H1 (cell line): ENCODE measurements around the gene TNRC6A. TPM values are rescaled to one million over a fixed set of nuclear protein-coding genes. Genes with fewer than 3 reads are reported as not detected.

ENCODE experiments used
- CTCF ChIA-PET: fragments of 300-600 bp; sonication (Branson Sonifier 250); formaldehyde crosslinking; loops from one replicate; lab custom pipeline; 2021; ENCODE audit not compliant: partially characterized antibody; lab: Charles Lee
- POLR2A ChIA-PET: fragments of 300-600 bp; sonication (Branson Sonifier 250); formaldehyde crosslinking; loops from one replicate; lab custom pipeline; 2021; ENCODE audit warnings: inconsistent platforms; ENCODE audit not compliant: partially characterized antibody; lab: Charles Lee
- DNase-seq, 2 experiments: peaks; one replicate each; pipeline versions ENCODE4 v3.0.0 to v3.0.0-alpha.2; 2010 to 2022; ENCODE audit warnings: low spot score in 2 of 2, low read depth in 1 of 2, mixed read lengths in 1 of 2
- FAIRE-seq: peaks from 2 replicates; lab custom pipeline; 2011; peaks lifted over from hg19 to GRCh38; lab: Jason Lieb, UNC
- H2AFZ ChIP-seq: 2 replicates; pipeline ENCODE4 v1.8.1; 2012; ENCODE audit warnings: low read length, inconsistent platforms
- H2AK5ac ChIP-seq: 2 replicates; pipeline ENCODE4 v1.6.1; 2013; ENCODE audit warnings: low read depth, low read length
- H2BK120ac ChIP-seq: replicated peaks from 2 replicates; pipeline ENCODE3; 2013; ENCODE audit warnings: low read depth, low read length, inconsistent platforms
- H2BK12ac ChIP-seq: 2 replicates; pipeline ENCODE4 v1.6.1; 2013; ENCODE audit warnings: low read depth, low read length
- H2BK15ac ChIP-seq: 2 replicates; pipeline ENCODE4 v1.6.1; 2013; ENCODE audit warnings: low read length
- H2BK20ac ChIP-seq: 2 replicates; pipeline ENCODE4 v1.6.1; 2013; ENCODE audit warnings: low read length
- H2BK5ac ChIP-seq: 2 replicates; pipeline ENCODE4 v1.6.1; 2013; ENCODE audit warnings: low read depth, low read length
- H3K14ac ChIP-seq: 2 replicates; pipeline ENCODE4 v1.6.1; 2013; ENCODE audit warnings: inconsistent platforms; ENCODE audit not compliant: insufficient read length
- H3K18ac ChIP-seq: 2 replicates; pipeline ENCODE4 v1.6.1; 2013; ENCODE audit warnings: low read length; ENCODE audit errors: extremely low read depth
- H3K23ac ChIP-seq: 2 replicates; pipeline ENCODE4 v1.6.1; 2013; ENCODE audit warnings: inconsistent platforms; ENCODE audit not compliant: insufficient read length
- H3K23me2 ChIP-seq: 2 replicates; pipeline ENCODE4 v1.6.1; 2013; ENCODE audit warnings: low read depth, low read length
- H3K27ac ChIP-seq: 2 replicates; pipeline ENCODE4 v1.6.1; 2011; ENCODE audit warnings: low read depth, low read length, inconsistent platforms
- H3K27me3 ChIP-seq, 4 experiments: replicated peaks in 1 of 4; 1 replicate in 1 of 4; 2 replicates in 3 of 4; pipeline versions ENCODE4 v1.6.1 to v1.8.1; 2011 to 2013; ENCODE audit warnings: low read length in 3 of 4, mild to moderate bottlenecking in 3 of 4, inconsistent platforms in 2 of 4, mixed read lengths in 2 of 4, moderate library complexity in 1 of 4; ENCODE audit not compliant: control insufficient read depth in 3 of 4, insufficient read depth in 3 of 4; ENCODE audit errors: extremely low read depth in 1 of 4
- H3K36me3 ChIP-seq, 4 experiments: 2 replicates each; pipeline versions ENCODE4 v1.6.1 to v1.8.1; 2011 to 2013; ENCODE audit warnings: mild to moderate bottlenecking in 4 of 4, low read length in 3 of 4, moderate library complexity in 2 of 4, control low read depth in 1 of 4, inconsistent platforms in 1 of 4; ENCODE audit not compliant: insufficient read depth in 4 of 4, control insufficient read depth in 2 of 4
- H3K4ac ChIP-seq: replicated peaks from 2 replicates; pipeline ENCODE3; 2013; ENCODE audit warnings: low read length, low read depth, mixed read lengths, inconsistent platforms; ENCODE audit not compliant: insufficient read length
- H3K4me1 ChIP-seq, 4 experiments: replicated peaks in 1 of 4; 1 replicate in 1 of 4; 2 replicates in 3 of 4; pipeline versions ENCODE4 v1.6.1 to v1.8.1; 2011 to 2013; ENCODE audit warnings: low read length in 3 of 4, inconsistent platforms in 2 of 4, mixed read lengths in 1 of 4; ENCODE audit not compliant: insufficient read depth in 4 of 4, control insufficient read depth in 3 of 4
- H3K4me2 ChIP-seq, 2 experiments: 2 replicates each; pipeline versions ENCODE4 v1.6.1 to v1.8.1; 2011 to 2013; ENCODE audit warnings: low read depth in 2 of 2, low read length in 2 of 2, control low read depth in 1 of 2, inconsistent platforms in 1 of 2, mild to moderate bottlenecking in 1 of 2; ENCODE audit not compliant: insufficient read depth in 1 of 2
- H3K4me3 ChIP-seq, 4 experiments: fragments of 200-600, 300-600 bp in 1 of 4; sonication (generic), shearing (Covaris generic), sonication (Bioruptor Twin) in 1 of 4; 2 replicates each; pipeline versions ENCODE4 v1.5.1 to v1.8.1; 2011 to 2016; ENCODE audit warnings: low read length in 4 of 4, low read depth in 3 of 4, control low read depth in 2 of 4, inconsistent platforms in 2 of 4, mild to moderate bottlenecking in 2 of 4, mixed read lengths in 1 of 4, moderate library complexity in 1 of 4; ENCODE audit not compliant: insufficient read depth in 2 of 4; ENCODE audit errors: extremely low read depth in 1 of 4
- H3K56ac ChIP-seq: replicated peaks from 2 replicates; pipeline ENCODE3; 2013; ENCODE audit warnings: low read depth, mild to moderate bottlenecking, mixed read lengths, low read length, inconsistent platforms; ENCODE audit not compliant: insufficient read length
- H3K79me1 ChIP-seq: 2 replicates; pipeline ENCODE4 v1.6.1; 2013; ENCODE audit warnings: low read depth, low read length, control low read depth
- H3K79me2 ChIP-seq, 2 experiments: 2 replicates each; pipeline versions ENCODE4 v1.6.1 to v1.8.1; 2012 to 2013; ENCODE audit warnings: low read length in 2 of 2, mild to moderate bottlenecking in 2 of 2, inconsistent platforms in 1 of 2; ENCODE audit not compliant: insufficient read depth in 2 of 2, control insufficient read depth in 1 of 2
- H3K9ac ChIP-seq, 4 experiments: replicated peaks in 1 of 4; 1 replicate in 1 of 4; 2 replicates in 3 of 4; pipeline versions ENCODE4 v1.6.1 to v1.8.1; 2011 to 2013; ENCODE audit warnings: low read depth in 3 of 4, low read length in 3 of 4, control low read depth in 2 of 4, mild to moderate bottlenecking in 2 of 4, moderate library complexity in 2 of 4, inconsistent platforms in 1 of 4; ENCODE audit errors: extremely low read depth in 1 of 4
- H3K9me3 ChIP-seq, 2 experiments: 2 replicates each; pipeline versions ENCODE4 v1.6.1 to v1.8.1; 2012 to 2013; ENCODE audit warnings: mild to moderate bottlenecking in 2 of 2, moderate library complexity in 2 of 2, control low read depth in 1 of 2, inconsistent platforms in 1 of 2, low read depth in 1 of 2, low read length in 1 of 2, mixed read lengths in 1 of 2; ENCODE audit not compliant: insufficient read depth in 2 of 2
- H4K20me1 ChIP-seq, 2 experiments: replicated peaks in 1 of 2; 2 replicates each; pipeline versions ENCODE3 to v1.8.1; 2011 to 2013; ENCODE audit warnings: inconsistent platforms in 2 of 2, low read length in 2 of 2, mild to moderate bottlenecking in 1 of 2; ENCODE audit not compliant: insufficient read depth in 2 of 2, control insufficient read depth in 1 of 2
- H4K5ac ChIP-seq: 2 replicates; pipeline ENCODE4 v1.6.1; 2013; ENCODE audit warnings: low read length, low read depth, mixed read lengths, inconsistent platforms; ENCODE audit not compliant: insufficient read length
- H4K8ac ChIP-seq: 2 replicates; pipeline ENCODE4 v1.8.0; 2013; ENCODE audit warnings: mild to moderate bottlenecking, moderate library complexity, low read length, inconsistent platforms; ENCODE audit not compliant: insufficient read depth; ENCODE audit errors: extremely low read depth
- H4K91ac ChIP-seq: replicated peaks from 2 replicates; pipeline ENCODE3; 2013; ENCODE audit warnings: low read length, mixed read lengths, inconsistent platforms; ENCODE audit not compliant: insufficient read length
- ASH2L ChIP-seq: fragments of 200-600, 300-600 bp; sonication (generic); IDR thresholded peaks from one replicate; pipeline ENCODE4 v1.7.1; 2017; ENCODE audit warnings: low read length
- CEBPB ChIP-seq: IDR thresholded peaks from 2 replicates; pipeline ENCODE4 v1.6.1; 2012; ENCODE audit warnings: low read depth, low read length
- CTBP2 ChIP-seq: IDR thresholded peaks from 2 replicates; pipeline ENCODE4 v1.7.0; 2011; ENCODE audit warnings: borderline replicate concordance, mild to moderate bottlenecking, moderate library complexity, mixed read lengths, low read length; ENCODE audit not compliant: insufficient read depth, insufficient read length
- EP300 ChIP-seq, 2 experiments: IDR thresholded peaks; 1 replicate in 1 of 2; 2 replicates in 1 of 2; pipeline ENCODE4 v1.6.1; 2011 to 2012; ENCODE audit warnings: low read depth in 2 of 2, low read length in 2 of 2, mild to moderate bottlenecking in 2 of 2, borderline replicate concordance in 1 of 2, inconsistent platforms in 1 of 2, moderate library complexity in 1 of 2
- POU5F1 ChIP-seq: IDR thresholded peaks from 2 replicates; pipeline ENCODE4 v1.6.1; 2011; ENCODE audit warnings: low read depth, mild to moderate bottlenecking, low read length, moderate library complexity
- RBBP5 ChIP-seq: IDR thresholded peaks from 2 replicates; pipeline ENCODE4 v1.7.1; 2012; ENCODE audit warnings: low read depth, mild to moderate bottlenecking, inconsistent platforms, low read length, moderate library complexity, borderline replicate concordance
- SAP30 ChIP-seq: fragments of 300-600 bp; sonication (generic); IDR thresholded peaks from 2 replicates; pipeline ENCODE4 v1.7.1; 2012; ENCODE audit warnings: low read length, moderate library complexity, mild to moderate bottlenecking, inconsistent platforms; ENCODE audit not compliant: insufficient read depth, insufficient replicate concordance
- SIN3A ChIP-seq, 2 experiments: IDR thresholded peaks in 1 of 2; conservative IDR thresholded peaks in 1 of 2; 2 replicates each; pipeline ENCODE4 v1.6.1; 2011 to 2012; ENCODE audit warnings: low read length in 2 of 2, improper control_type of control experiment in 1 of 2, low read depth in 1 of 2, mild to moderate bottlenecking in 1 of 2
- SP4 ChIP-seq: IDR thresholded peaks from 2 replicates; pipeline ENCODE4 v1.6.1; 2012; ENCODE audit warnings: low read length, inconsistent platforms
- WGBS, 2 experiments: shearing (Covaris generic) in 1 of 2; methylation state at CpG; one replicate each; pipeline versions ENCODE4 v1.1.6 to v1.1.7; 2013 to 2015; ENCODE audit warnings: low lambda C conversion rate in 2 of 2, mixed read lengths in 2 of 2, inconsistent platforms in 1 of 2, low coverage in 1 of 2, missing lambda C conversion rate in 1 of 2; ENCODE audit not compliant: insufficient replicate concordance in 2 of 2, insufficient coverage in 1 of 2, insufficient read length in 1 of 2; ENCODE audit errors: extremely low coverage in 1 of 2, missing lambda C conversion rate in 1 of 2; 5-methylcytosine and 5-hydroxymethylcytosine counted together
- polyA plus RNA-seq, 7 experiments: library from polyadenylated mRNA; depleted of rRNA in 3 of 7; stranded (reverse) in 5 of 7; unstranded in 2 of 7; fragments of >200 nt in 5 of 7; fragments of 200-250 nt in 2 of 7; gene quantifications; 1 replicate in 5 of 7; 2 replicates in 1 of 7; 4 replicates in 1 of 7; pipeline versions ENCODE4 v1.2.1 to v1.2.3, GENCODE V29; 2011 to 2013; ENCODE audit warnings: missing spikeins in 2 of 7, mixed read lengths in 2 of 7
- total RNA-seq: library from RNA; stranded (reverse); fragmentation: NEBNext Ultra II Directional; extraction: Animal tissue kit (Norgen Biotek cat#: 25700); gene quantifications from 2 replicates; pipeline ENCODE4 v1.2.1, GENCODE V29; 2021
- TF ChIP-seq, protein P1 (sequence below): IDR thresholded peaks from 2 replicates; pipeline ENCODE4 v1.6.1; 2012; ENCODE audit warnings: low read length, inconsistent platforms

TNRC6A gene
- total and polyA plus RNA-seq, 2 of the 8 experiments (the other 6 are each of a cell fraction or from before 2014, with no cell fraction given) = 67.6 to 103 TPM

DNA sequence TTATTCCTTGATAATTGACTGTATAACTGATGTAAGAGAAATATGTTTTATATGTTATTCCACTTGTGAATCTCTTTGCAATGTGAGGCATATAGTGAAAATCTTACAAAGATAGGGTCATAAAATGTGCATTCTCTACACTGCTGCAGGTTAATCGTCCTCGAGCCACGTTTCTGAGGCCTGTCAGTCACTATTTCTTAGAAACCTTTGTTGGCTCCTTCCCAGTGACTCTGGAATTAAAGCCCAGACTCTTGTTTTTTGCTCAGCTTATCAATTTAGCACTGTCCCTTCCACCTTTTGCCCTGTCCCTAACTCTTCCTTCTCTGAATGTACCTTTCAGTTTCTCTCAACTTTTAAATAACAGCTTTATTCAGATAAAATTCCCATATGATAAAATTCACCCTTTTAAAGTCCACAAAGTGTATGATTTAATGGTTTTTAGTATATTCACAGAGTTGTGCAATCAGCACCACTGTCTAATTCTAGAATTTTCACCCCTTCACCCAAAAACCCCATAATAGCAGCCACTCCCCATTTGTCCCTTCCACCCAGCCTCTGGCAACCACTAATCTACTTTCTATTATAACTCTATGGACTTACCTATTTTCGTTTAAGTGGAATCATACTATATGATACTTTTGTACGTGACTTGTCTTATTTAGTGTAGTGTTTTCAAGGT is 8.6 kb downstream of the TNRC6A start:
- no peak overlapping the region; a peak in 1 of 4 replicates for H3K4me2 ChIP-seq
- no peak overlapping the region for H3K9ac ChIP-seq
- TF ChIP-seq, protein P1, sequence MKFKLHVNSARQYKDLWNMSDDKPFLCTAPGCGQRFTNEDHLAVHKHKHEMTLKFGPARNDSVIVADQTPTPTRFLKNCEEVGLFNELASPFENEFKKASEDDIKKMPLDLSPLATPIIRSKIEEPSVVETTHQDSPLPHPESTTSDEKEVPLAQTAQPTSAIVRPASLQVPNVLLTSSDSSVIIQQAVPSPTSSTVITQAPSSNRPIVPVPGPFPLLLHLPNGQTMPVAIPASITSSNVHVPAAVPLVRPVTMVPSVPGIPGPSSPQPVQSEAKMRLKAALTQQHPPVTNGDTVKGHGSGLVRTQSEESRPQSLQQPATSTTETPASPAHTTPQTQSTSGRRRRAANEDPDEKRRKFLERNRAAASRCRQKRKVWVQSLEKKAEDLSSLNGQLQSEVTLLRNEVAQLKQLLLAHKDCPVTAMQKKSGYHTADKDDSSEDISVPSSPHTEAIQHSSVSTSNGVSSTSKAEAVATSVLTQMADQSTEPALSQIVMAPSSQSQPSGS = no peak
- no peak for TF ChIP-seq SP4
- TF ChIP-seq ASH2L = no peak
- TF ChIP-seq CTBP2 = no peak
- no peak for TF ChIP-seq EP300 (IDR thresholded peaks at IDR 0.05; ENCODE audit: borderline replicate concordance in 1 of 2, low read depth in 2 of 2, low read length in 2 of 2)
- no peak for TF ChIP-seq RBBP5
- TF ChIP-seq SIN3A (conservative IDR thresholded peaks at IDR 0.05 in 1 of 2, IDR thresholded peaks at IDR 0.05 in 1 of 2; ENCODE audit: low read depth in 1 of 2, low read length in 2 of 2) = no peak
- no peak for TF ChIP-seq POU5F1
- no peak for TF ChIP-seq CEBPB
- no peak for TF ChIP-seq SAP30

More for the DNA sequence above, 8.6 kb downstream of the TNRC6A start:
- H3K27me3 ChIP-seq = no peaks in the 10 kb centered on the region
- POLR2A ChIA-PET = interaction anchor here (0.8 to 3.8 kb wide), 2 partner anchors 7 to 17 kb away, joined by 3 to 25 read pairs; partner anchors contain the start of gene TNRC6A
- H2AK5ac ChIP-seq = no peak overlapping the region
- no peak for DNase-seq
- H3K4me3 ChIP-seq = no peak overlapping the region
- H3K79me2 ChIP-seq = peaks cover 73 to 100% of the 10 kb centered on the region in 2 experiments
- H3K79me1 ChIP-seq = no peaks in the 10 kb centered on the region; the same call in 1 of the 2 replicates
- H2BK5ac ChIP-seq = no peak overlapping the region
- H3K4me1 ChIP-seq = peaks cover 0 to 28% (median 13%) of the 10 kb centered on the region in 4 experiments; a peak in 6 of 7 replicates
- no peaks in the 10 kb centered on the region for H3K9me3 ChIP-seq
- no peaks in the 10 kb centered on the region for H3K23me2 ChIP-seq
- no peak overlapping the region for H2BK15ac ChIP-seq
- H3K14ac ChIP-seq = no peak overlapping the region
- H3K18ac ChIP-seq = no peak overlapping the region
- H3K4ac ChIP-seq = no peak overlapping the region
- peaks cover 0 to 36% (median 3%) of the 10 kb centered on the region in 4 experiments; a peak in 4 of 8 replicates for H3K36me3 ChIP-seq
- no peak overlapping the region for H3K56ac ChIP-seq
- H2BK120ac ChIP-seq = no peak overlapping the region
- WGBS, 2 experiments = 89% methylated on average over 5 of the region's 5 CpGs; no CpG with 5 or more reads in 1 of the 2 experiments
- H4K5ac ChIP-seq = no peak overlapping the region
- CTCF ChIA-PET = interaction anchor here (1.2 kb wide), 1 partner anchor 36 kb away, joined by 3 read pairs; no protein-coding TSS in a partner anchor
- H3K27ac ChIP-seq = no peak overlapping the region
- H4K8ac ChIP-seq = no peak overlapping the region
- no peak overlapping the region for H2BK12ac ChIP-seq
- H2AFZ ChIP-seq = no peak overlapping the region
- no peak overlapping the region for H4K91ac ChIP-seq
- FAIRE-seq = no peak
- H2BK20ac ChIP-seq = no peak overlapping the region
- H3K23ac ChIP-seq = no peak overlapping the region
- H4K20me1 ChIP-seq = peaks cover 43 to 47% of the 10 kb centered on the region in 2 experiments
